EH (cell line): ENCODE data around the gene PANX1.
"Not testable (repeated sequence)": the region's sequence is repeated elsewhere in the genome, so short reads cannot be mapped to it uniquely, and the experiment has no call there.

Experiments used
- DNase-seq: peaks from one replicate; pipeline ENCODE4 v3.0.0-alpha.2; 2015; ENCODE audit warnings: low read depth

The PANX1 gene, protein sequence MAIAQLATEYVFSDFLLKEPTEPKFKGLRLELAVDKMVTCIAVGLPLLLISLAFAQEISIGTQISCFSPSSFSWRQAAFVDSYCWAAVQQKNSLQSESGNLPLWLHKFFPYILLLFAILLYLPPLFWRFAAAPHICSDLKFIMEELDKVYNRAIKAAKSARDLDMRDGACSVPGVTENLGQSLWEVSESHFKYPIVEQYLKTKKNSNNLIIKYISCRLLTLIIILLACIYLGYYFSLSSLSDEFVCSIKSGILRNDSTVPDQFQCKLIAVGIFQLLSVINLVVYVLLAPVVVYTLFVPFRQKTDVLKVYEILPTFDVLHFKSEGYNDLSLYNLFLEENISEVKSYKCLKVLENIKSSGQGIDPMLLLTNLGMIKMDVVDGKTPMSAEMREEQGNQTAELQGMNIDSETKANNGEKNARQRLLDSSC

DNA sequence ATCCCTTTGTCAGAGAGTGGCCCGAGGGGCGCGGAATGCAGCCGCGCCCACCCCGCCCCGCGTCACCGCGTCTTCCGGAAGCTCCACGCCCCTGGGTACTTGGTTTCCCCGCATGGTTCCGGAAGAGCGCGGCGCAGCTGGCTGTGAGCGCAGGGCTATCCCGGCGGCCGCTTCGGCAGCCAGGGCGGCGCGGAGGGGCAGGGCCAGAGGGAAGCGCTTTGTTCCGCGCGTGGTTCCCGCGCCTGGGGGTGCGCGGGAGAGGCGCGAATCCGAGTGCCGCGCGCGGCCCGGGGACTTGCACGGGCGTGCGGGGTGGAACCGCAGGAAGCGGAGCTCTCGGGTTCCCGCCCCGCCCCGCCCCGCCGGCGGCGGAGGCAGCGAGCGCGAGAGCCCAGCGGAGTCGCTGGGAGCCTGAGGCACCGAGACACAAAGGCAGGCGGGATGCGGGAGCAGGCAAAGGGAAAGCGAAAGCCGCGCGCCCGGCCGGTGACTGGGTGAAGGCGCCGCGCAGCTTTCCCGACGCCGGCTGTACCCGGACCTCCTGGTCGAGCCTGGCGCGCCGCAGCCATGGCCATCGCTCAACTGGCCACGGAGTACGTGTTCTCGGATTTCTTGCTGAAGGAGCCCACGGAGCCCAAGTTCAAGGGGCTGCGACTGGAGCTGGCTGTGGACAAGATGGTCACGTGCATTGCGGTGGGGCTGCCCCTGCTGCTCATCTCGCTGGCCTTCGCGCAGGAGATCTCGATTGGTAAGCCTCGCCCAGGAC, at the start of gene PANX1:
PANX1 (plus strand) TSS at position 96 of the 766 bp plus-strand sequence; CDS start at position 568, 472 bp downstream.
- peak; percentile 84 for DNase-seq

DNA sequence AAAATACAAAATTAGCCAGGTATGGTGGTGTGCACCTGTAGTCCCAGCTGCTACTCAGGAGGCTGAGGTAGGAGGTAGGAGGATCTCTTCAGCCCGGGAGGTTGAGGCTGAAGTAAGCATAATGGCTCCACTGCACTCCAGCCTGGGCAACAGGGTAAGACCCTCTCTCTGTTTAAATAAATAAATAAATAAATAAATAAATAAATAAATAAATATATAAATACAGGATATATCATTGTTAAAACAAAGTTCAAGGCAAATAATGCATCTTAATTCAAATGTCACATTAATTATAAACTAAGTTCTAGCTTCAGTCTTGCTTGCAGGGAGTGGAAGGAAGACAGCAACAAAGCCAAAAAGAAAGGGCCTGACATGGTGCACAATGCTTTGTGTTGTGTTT, 44.5 kb upstream of the PANX1 start:
- DNase-seq: no peak

DNA sequence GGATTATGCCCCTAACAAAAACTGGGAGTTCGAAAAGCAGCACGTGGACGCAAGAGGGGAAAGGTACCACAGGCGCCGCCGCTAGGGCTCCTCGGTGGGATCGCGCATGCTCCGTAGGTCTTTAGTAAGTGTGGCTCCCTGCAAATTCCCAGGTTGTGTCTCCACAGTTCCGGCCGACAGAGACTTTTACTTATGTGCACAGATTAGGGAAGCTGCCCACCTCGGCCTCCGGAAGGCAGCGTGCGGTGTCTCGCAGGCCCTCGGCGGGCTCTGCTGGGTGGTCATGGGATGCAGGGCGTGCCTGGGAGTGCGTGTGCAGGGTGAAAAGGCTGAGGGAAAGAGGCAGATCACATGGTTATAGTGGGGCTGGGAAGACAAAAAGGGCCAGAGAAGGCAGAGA, 39.7 kb upstream of the PANX1 start:
- no peak for DNase-seq

DNA sequence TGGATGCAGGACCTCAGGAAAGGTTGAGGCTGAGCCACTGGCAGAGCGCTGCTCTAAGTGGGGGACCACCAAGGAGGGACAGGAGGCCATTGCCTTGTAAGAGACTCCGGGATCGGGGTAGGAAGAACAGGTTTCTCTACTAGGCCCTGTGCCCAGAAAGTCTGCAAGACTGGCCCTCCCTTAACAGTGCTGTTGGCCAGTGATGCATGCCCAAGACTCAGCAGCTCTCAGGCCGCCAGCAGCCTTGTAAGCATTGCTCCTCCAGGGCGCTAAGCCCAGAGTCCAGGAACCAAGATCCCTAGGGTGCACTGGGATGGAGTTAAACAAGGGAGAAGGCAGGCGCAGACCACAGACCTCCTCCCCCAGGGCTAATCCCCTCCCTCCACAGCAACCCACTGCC, 39.3 kb upstream of the PANX1 start:
- DNase-seq: no peak

DNA sequence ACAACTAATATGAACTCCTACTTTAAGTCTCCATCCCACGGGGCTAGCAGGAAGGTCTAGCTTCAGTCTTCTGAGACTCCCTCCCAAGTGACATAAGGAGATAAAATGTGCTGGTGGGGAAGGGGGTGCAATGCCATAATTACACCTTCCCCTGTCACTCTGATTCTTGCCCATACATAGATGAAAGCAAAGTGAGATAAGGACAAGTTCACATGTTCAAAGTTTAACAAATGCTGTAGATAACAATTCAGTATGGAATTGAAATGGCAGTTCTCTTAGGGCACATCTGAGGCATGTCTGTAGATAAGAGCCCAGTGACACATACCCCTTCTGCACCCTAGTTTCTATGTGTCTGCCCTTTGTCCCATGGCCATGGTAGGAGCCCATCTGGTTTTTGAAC, 38.2 kb upstream of the PANX1 start:
- DNase-seq: no peak

DNA sequence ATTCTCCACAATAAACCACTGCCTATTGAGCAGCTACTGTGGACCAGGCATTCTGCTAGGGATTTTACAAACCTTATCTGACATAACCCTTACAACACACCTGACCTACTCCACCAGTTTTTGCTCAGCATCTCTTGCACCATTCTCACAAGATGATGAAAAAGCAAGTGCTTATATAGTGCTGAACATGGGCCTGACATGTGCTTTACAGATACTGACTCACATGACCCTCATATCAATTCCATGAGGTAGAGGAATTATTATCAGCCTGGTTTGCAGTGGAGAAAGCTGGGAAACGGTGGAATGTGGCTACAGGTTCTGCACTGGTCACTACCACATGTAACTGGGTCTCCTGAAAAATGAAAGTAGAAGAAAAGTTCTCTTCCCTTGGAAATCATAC, 37.5 kb upstream of the PANX1 start:
- no peak for DNase-seq

DNA sequence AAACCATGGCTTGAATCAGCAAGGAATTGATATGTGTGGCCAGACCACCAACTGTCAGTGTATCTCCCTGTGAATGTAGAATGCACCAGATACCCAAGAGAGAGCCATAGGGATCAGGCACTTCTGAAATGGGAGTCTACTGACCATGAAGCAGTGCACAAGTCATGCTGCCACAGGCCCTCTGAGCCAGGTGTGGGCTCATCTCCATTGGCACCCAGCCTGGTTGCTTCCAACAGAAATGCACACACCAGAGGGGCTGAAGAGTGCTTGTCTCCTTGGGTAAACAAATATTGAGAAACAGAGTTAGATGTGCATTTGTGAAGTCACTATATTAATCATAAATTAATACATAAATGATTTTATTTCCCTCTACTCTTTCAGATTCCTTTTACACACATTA, 28.4 kb upstream of the PANX1 start:
- DNase-seq: no peak

DNA sequence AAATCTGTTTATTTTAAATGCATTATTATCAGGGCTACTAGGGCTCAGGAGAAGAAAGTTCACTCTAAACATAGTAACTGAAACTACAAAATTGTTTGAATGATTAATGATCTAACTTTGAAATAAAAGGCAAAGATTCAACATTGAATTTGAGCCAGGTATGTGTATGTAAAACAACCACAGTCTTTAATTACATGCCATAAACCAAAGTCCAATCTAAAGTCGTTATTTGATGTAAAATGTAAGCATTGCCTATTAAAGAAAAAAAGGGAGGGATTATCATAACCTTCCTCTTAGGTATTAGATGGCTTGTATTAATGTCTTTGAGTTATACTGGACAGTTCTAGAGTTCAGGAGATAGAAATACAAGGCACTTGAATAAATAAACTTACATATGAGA, 25.2 kb upstream of the PANX1 start:
- DNase-seq: no peak

DNA sequence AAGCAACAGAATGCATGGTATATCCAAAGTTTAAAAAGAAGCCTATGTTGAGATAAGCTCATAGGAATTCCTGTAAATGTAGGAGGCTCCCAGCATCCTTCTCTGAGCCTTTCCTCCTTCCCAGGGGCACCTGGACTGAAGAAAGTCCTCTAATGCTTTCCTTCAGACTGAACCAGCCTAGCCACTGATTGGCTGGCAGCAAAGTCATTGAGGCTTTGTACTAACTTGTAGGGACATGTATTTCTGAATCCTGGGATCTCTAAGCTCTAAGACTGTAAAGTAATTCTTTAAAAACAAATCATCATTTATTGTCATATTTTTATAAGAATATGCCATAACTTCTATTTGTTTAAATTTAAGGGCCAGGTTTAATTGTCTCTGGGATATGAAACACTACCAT, 23.9 kb upstream of the PANX1 start:
- DNase-seq: no peak

DNA sequence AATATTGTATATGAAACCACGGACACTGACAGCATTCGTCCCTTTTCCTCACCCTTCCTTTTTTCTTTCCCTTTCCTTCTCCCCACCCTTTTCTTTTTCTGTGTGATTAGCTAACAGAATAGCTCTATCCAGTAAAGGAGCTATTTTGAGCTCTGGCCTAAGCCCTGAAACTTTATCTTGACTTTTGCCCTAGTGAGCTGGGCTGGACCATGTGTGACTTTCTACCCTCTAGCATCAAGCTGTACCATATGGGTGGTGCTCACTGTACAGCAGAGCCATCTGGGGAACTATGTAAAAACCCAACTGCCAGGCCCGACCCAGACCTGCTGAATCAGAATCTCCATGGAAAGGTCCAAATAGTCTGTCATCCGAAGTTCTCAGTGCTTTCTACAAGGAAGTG, 21.9 kb upstream of the PANX1 start:
- DNase-seq: no peak

DNA sequence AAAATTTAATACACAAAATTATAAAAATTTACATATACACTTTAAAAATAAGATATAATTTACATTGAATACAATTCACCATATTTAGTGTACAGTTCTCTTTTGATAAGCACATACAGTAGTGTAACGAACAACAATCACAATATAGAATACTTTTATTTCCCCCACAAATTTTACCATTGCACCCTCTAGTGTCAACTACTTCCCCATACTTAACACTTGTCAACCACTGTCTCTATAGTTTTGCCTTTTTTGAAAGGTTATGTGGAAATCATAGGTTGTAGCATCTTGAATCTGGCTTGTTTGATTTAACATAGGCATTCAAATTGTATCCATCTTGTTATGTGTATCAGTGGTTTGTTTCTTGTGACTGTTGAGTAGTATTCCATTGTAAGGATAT, 21.3 kb upstream of the PANX1 start:
- no peak for DNase-seq

DNA sequence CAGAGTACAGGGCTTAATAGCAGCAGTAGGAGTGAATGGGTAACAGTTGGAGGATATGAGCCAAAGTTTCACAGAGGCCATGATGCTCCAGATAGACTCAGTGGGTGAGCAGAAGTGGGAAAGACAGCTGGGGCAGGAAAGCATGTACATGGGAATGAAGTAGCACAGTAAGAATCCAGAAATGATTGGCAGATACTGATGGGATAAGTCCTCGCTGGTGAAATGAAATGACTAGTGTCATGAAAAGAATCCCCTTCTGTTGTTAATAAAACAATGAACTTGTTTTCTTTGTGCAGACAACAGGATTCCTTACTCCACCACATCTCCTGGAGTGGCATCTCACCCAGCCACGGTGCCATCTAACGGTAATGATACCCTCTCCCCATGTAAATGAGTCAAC, 17.4 kb upstream of the PANX1 start:
- no peak for DNase-seq

DNA sequence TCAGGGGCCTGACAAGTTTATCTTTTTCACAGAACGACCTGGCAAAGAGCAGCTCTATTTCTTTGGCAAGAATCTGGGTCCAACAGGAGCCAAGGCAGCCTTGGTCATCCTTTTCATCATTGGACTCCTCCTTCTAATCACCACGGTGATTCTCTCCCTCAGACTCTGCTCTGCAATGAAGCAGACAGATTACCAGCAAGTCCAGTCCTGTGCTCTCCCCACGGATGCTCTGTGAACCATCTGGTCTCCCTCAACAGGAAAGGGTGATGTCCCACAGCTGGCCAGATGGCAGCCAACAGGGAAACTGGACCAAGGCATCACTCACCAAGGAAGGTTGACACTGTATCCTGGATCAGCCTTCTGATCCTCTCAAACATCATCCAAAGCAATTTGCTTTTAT, 17.0 kb upstream of the PANX1 start:
- no peak for DNase-seq

DNA sequence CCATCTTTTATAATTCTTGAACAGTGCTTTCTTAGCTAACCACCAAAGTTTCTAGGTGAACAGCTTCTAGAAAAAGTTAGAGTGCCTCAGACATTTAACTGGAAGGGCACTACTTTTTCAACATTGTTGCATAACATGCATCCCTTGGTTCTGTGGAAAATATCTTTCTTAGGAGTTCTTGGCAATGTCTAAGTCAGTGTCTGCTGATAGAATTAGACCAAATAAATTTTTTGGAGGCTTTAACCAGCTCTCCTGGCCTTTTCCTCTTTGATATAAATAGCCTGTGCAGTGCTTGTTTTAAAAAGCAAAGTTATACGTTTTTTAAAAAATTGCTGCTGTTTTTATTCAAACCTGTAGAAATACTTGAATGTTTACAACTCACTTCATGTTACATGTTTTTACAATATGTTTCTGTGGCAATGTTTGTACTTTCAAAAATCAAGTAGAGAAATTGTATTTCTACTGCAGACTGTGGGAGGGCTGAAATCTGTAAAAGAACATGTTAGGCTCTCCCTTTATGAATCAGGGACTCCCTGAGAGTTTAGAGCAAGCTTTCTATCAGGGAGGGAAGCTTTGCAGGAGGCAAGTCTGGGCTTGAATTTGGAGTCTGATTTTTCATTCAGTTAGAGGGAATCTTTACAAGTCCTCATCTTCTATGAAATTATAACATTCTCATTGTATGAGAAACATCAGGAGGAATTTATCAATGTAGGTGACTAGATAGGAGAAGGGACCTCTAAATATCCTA, 16.3 kb upstream of the PANX1 start:
- DNase-seq: no peak

DNA sequence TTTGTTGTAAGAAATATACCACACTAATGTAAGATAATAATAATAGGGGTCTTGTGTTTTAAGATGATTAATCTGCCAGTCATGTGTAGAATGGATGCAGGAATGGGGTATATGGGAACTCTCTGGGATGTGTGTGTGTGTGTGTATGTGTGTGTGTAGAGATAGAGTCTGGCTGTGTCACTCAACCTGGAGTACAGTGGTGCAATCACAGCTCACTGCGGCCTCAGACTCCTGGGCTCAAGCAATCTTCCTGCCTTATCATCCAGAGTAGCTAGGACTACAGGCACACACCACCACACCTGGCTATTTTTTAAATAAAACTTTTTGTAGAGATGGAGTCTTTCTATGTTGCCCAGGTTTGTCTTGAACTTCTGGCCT, 11.5 kb upstream of the PANX1 start:
- no peak for DNase-seq

DNA sequence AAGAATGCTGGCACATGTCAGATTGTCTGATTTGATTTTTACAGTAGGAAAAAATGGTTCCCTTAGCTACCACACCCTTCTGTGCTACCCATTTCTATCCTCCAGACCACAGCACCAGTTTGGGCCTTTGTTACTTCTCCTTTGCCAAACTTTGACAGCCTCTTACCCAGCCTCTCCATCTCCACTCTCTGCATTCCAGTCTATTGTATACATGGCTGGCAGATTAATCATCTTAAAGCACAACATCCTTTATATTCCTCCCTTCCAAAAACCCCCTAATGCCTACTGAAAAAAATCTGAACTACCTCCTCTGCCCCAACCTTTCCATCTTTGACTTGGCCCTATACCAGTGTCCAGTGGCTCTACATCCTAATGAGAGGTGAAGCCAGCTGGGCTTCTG, 10.8 kb upstream of the PANX1 start:
- DNase-seq: peak; percentile 73

DNA sequence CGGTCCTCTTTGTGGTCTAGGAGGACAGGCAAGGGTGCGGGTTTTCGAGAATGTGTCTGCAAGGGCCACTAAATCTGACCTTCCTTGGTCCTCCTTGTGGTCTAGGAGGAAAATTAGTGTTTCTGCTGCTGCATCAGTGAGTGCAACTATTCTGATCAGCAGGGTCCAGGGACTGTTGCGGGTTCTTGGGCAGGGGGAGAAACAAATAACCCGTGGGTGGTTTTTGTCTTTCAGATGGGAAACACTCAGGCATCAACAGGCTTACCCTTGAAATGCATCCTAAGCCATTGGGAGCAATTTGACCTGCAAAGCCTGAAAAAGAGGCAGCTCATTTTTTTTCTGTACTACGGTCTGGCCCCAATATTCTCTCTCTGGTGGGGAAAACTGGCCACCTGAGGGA, 9.0 kb upstream of the PANX1 start:
- DNase-seq: not testable (repeated sequence)

DNA sequence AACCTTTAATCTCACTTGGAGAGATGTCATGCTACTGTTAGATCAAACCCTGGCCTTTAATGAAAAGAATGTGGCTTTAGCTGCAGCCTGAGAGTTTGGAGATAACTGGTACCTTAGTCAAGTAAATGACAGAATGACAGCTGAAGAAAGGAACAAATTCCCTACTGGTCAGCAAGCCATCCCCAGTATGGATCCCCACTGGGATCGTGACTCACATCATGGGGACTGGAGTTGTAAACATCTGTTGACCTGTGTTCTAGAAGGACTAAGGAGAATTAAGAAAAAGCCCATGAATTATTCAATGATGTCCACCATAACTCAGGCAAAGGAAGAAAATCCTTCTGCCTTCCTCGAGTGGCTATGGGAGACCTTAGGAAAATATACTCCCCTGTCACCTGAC, 8.1 kb upstream of the PANX1 start:
- DNase-seq: not testable (repeated sequence)

DNA sequence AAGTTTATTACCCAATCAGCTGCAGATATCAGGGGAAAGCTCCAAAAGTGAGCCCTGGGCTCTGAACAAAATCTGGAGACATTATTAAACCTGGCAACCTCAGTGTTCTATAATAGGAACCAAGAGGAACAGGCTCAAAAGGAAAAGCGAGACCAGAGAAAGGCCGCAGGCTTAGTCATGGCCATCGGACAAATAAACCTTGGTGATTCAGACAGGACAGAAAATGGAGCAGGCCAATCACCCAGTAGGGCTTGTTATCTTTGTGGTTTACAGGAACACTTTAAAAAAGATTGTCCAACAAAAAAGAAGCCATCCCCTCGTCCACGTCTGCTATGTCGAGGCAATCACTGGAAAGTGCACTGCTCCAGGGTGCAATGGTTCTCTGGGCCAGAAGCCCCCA, 7.7 kb upstream of the PANX1 start:
- peak; percentile 87 for DNase-seq

DNA sequence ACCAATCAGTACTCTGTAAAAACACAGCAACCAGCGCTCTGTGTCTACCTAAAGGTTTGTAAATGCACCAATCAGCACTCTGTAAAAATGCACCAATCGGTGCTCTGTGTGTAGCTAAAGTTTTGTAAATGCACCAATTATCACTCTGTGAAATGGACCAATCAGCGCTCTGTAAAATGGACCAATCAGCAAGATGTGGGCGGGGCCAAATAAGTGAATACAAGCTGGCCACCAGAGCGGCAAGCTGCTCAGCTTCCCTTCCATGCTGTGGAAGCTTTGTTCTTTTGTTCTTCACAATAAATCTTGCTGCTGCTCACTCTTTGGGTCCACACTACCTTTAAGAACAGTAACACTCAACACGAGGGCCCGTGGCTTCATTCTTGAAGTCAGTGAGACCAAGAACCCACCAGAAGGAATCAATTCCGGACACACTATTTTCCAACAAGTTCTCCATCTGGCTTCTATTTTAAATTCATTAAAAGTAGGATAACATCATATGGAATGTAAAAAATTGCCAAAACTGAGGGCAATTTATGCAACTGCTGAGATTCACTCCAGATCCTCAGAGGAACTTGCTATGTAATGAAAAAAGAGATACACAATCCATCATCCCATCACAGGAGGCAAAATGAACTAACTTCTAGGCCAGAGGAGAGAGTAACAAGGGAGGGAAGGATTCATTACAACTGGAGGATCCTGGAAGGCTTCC, 3.1 kb upstream of the PANX1 start:
- DNase-seq: no peak

DNA sequence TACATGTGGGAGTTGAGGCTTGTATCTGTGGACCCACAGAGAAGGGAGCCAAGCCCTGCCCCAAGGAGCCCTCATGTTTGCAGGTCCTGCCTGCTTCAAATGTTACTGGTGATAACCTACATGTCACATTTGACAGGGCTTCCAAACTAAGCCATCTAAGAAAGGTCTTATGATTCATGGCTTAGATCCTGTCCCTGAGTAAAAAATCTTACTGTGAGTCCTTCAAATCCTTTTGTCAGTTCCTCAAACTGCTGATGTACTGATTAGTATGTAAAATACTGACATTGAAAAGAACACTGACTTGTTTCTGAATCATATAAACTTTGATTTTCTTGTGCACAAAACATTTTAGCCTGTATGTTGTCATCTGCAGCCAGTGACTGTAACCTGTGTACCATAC, 1.0 kb upstream of the PANX1 start:
- DNase-seq: no peak

DNA sequence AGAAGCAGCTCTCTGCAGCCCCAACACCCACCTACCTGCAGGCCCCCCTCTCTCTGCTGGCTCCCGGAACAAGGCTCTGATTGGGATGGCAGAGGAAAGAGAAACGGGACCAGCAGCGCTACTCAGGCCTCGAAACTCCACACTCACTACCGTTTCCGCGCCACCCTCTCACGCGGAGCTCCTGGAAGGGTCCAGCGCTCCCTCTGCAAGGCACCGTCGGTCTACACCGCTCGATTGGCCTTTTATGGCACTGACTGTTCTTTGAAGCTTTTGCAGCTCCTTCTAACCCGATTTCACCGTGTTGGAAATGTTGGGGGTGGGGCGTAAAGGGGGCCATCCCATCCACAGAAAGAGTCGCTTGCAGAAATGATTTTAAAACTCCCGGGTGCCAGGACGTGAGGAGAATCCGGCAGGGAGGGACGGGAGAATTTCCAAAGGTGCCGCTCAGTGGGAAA, 323 bp upstream of the PANX1 start:
- DNase-seq: no peak
